Measurements from ENCODE around the gene SLC22A4. TPM values are rescaled to one million over a fixed set of nuclear protein-coding genes. Genes with fewer than 3 reads are reported as not detected.

SLC22A4 gene
- total RNA-seq, 4 donors from 2014 or later: 0.11 to 0.79 (median 0.38) TPM; not detected in 1

- H3K27me3 ChIP-seq: peaks cover 0 to 3% (median 0%) of the 10 kb centered on the region in 4 donors
- intact Hi-C loops (cut with DNase I): loop anchor here (10.0 kb wide), 1 partner anchor 242 kb away; the partner anchor contains the start of gene IRF1
- WGBS, 2 donors: 53 to 60% methylated on average over 2 to 3 of the region's 4 CpGs
- H3K36me3 ChIP-seq: no peaks in the 10 kb centered on the region
- no peaks in the 10 kb centered on the region for H3K9me3 ChIP-seq
- DNase-seq: no peak
- H3K4me3 ChIP-seq: no peak overlapping the region
- peaks cover 21 to 53% (median 28%) of the 10 kb centered on the region in 3 donors for H3K4me1 ChIP-seq
- H3K27ac ChIP-seq: peak overlapping the region in 3 of 4 donors; percentile 58 to 75 (median 70)
- TF ChIP-seq CTCF (IDR thresholded peaks at IDR 0.05) (no peak), POLR2A (IDR thresholded peaks at IDR 0.05) (no peak)
Observed at GRCh38 chr5:132253008-132253441, 41.2 kb upstream of the SLC22A4 start.

- Histone ChIP-seq H3K9me3 (no peaks in the 10 kb centered on the region), H3K27ac (peak overlapping the region; percentile 41 to 75 (median 64)), H3K4me1 (peaks cover 24 to 60% (median 33%) of the 10 kb centered on the region in 3 donors), H3K36me3 (no peaks in the 10 kb centered on the region), H3K27me3 (peaks cover 0 to 3% (median 0%) of the 10 kb centered on the region in 4 donors), H3K4me3 (no peak overlapping the region)
- intact Hi-C loops (cut with DNase I): loop anchor here (10.0 kb wide), 1 partner anchor 241 kb away; the partner anchor contains the start of gene IRF1
- no peak for TF ChIP-seq POLR2A (IDR thresholded peaks at IDR 0.05)
- TF ChIP-seq CTCF (IDR thresholded peaks at IDR 0.05): no peak
- 77 to 82% methylated on average over 5 to 6 of the region's 8 CpGs for WGBS, 2 donors
- DNase-seq: no peak
Observed at GRCh38 chr5:132253452-132254320, 40.5 kb upstream of the SLC22A4 start.

- intact Hi-C loops (cut with DNase I): loop anchor here (10.0 kb wide), 1 partner anchor 240 kb away; the partner anchor contains the start of gene IRF1
- Histone ChIP-seq H3K9me3 (no peaks in the 10 kb centered on the region), H3K27ac (peak overlapping the region; percentile 20 to 75 (median 56)), H3K4me3 (no peak overlapping the region), H3K4me1 (peaks cover 31 to 67% (median 39%) of the 10 kb centered on the region in 3 donors), H3K27me3 (peaks cover 0 to 3% (median 0%) of the 10 kb centered on the region in 4 donors), H3K36me3 (no peaks in the 10 kb centered on the region)
- 40 to 42% methylated on average over 4 to 6 of the region's 7 CpGs for WGBS, 2 donors
- DNase-seq: no peak
- TF ChIP-seq POLR2A (IDR thresholded peaks at IDR 0.05): no peak
- TF ChIP-seq CTCF (IDR thresholded peaks at IDR 0.05): no peak
Observed at GRCh38 chr5:132254321-132254977, 39.7 kb upstream of the SLC22A4 start.

- TF ChIP-seq CTCF (IDR thresholded peaks at IDR 0.05): no peak
- no peak for TF ChIP-seq POLR2A (IDR thresholded peaks at IDR 0.05)
- Histone ChIP-seq H3K27ac (peak overlapping the region in 1 of 4 donors; percentile 94), H3K9me3 (no peaks in the 10 kb centered on the region), H3K4me3 (no peak overlapping the region), H3K4me1 (peaks cover 49 to 85% (median 57%) of the 10 kb centered on the region in 3 donors), H3K36me3 (peaks cover 0 to 3% (median 0%) of the 10 kb centered on the region in 3 donors), H3K27me3 (peaks cover 0 to 3% (median 0%) of the 10 kb centered on the region in 4 donors)
- 95 to 97% methylated on average over 3 to 4 of the region's 4 CpGs for WGBS, 2 donors
- intact Hi-C loops (cut with DNase I): loop anchor here (10.0 kb wide), 1 partner anchor 239 kb away; the partner anchor contains the start of gene IRF1
- DNase-seq: no peak
Observed at GRCh38 chr5:132256086-132256782, 38.0 kb upstream of the SLC22A4 start.
